Memory B cell (primary cell): Measurements from ENCODE around the gene UAP1L1.
A peak's percentile ranks its signal among the peaks of the same experiment; 100 is the strongest.

Experiments used
- ATAC-seq: fragments of 150-1000 bp; cut with Tn5 transposase; 2 replicates; pipeline ENCODE4 v1.10.0; 2021; ENCODE audit warnings: low read depth, mild to moderate bottlenecking, moderate library complexity
- DNase-seq, 2 donors: peaks; one replicate each; pipeline ENCODE4 v3.0.0; 2022; ENCODE audit warnings: low spot score in 2 of 2
- H3K27ac Mint-ChIP-seq: one replicate; pipeline ENCODE4 v1.8.0; 2022; ENCODE audit warnings: mild to moderate bottlenecking, moderate library complexity, mixed read lengths
- H3K27me3 Mint-ChIP-seq: one replicate; pipeline ENCODE4 v1.8.0; 2022; ENCODE audit warnings: mixed read lengths
- H3K36me3 Mint-ChIP-seq: one replicate; pipeline ENCODE4 v1.8.0; 2022; ENCODE audit warnings: mild to moderate bottlenecking, mixed read lengths
- H3K4me1 Mint-ChIP-seq: one replicate; pipeline ENCODE4 v1.8.0; 2022; ENCODE audit warnings: mixed read lengths
- H3K4me3 Mint-ChIP-seq: one replicate; pipeline ENCODE4 v1.8.0; 2022; ENCODE audit warnings: mild to moderate bottlenecking, moderate library complexity, mixed read lengths
- H3K9me3 Mint-ChIP-seq: one replicate; pipeline ENCODE4 v1.8.0; 2022; ENCODE audit warnings: mixed read lengths

UAP1L1 gene

DNA sequence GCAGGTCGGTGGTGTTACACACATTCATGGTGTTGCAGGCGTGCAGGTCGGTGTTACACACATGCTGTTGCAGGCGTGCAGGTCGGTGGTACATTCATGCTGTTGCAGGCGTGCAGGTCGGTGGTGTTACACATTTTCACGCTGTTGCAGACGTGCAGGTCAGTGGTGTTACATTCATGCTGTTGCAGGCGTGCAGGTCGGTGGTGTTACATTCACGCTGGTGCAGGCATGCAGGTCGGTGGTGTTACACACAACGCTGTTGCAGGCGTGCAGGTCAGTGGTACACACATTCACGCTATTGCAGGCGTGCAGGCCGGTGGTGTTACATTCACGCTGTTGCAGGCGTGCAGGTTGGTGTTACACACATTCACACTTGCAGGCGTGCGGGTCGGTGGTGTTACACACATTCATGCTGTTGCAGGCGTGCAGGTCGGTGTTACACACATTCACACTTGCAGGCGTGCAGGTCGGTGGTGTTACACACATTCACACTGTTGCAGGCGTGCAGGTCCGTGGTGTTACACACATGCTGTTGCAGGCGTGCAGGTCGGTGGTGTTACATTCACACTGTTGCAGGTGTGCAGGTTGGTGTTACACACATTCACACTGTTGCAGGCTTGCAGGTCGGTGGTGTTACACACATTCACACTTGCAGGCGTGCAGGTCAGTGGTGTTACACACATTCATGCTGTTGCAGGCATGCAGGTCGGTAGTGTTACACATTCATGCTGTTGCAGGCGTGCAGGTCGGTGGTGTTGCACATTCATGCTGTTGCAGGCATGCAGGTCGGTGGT, 26.1 kb downstream of the UAP1L1 start:
- H3K27me3 Mint-ChIP-seq = no peaks in the 10 kb centered on the region
- ATAC-seq (no peak), DNase-seq (no peak)
- H3K36me3 Mint-ChIP-seq = peaks cover 15% of the 10 kb centered on the region
- H3K27ac Mint-ChIP-seq = no peak overlapping the region
- H3K9me3 Mint-ChIP-seq = no peaks in the 10 kb centered on the region
- no peak overlapping the region for H3K4me3 Mint-ChIP-seq
- H3K4me1 Mint-ChIP-seq = no peaks in the 10 kb centered on the region

DNA sequence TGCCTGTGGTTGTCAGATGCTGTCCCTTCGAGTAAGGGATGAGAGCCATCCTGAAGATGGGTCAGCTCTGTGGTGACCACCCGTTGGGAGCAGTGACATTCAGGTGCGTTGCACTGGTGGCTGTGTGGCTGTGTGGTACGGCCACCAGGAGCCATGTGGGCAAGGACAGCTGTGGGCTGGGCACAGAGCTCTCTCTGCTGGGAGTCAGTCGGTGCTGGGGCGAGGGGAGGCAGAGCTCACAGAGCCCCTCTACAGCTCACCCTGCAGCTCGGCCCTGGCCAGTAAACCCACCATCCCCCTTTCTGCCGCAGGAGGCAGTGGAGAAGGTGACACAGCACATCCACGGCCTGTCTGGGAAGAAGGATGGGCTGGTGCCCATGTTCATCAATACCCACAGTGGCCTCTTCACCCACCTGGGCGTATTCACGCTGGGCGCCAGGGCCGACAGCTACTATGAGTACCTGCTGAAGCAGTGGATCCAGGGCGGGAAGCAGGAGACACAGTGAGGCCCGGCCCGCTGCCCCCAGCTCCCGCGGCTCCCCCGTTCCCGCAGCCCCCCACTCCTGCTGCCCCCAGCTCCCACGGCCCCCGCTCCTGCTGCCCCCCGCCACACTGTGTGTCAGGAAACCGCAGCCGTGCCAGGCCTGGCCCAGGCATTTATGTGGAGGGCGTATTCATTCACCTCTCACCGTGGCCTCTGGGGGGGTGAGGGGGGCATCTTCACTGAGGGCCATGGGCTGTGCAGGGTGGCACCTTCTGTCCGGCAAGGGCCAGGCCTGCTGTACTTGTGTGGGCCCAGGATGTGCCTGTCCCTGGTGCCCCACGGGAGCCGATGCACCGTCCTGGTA, 28.7 kb downstream of the UAP1L1 start:
- Mint-ChIP-seq H3K9me3 (no peaks in the 10 kb centered on the region), H3K36me3 (peaks cover 11% of the 10 kb centered on the region), H3K4me1 (peaks cover 3% of the 10 kb centered on the region), H3K27ac (no peak overlapping the region), H3K27me3 (no peaks in the 10 kb centered on the region), H3K4me3 (no peak overlapping the region)
- no peak for ATAC-seq
- DNase-seq = no peak

DNA sequence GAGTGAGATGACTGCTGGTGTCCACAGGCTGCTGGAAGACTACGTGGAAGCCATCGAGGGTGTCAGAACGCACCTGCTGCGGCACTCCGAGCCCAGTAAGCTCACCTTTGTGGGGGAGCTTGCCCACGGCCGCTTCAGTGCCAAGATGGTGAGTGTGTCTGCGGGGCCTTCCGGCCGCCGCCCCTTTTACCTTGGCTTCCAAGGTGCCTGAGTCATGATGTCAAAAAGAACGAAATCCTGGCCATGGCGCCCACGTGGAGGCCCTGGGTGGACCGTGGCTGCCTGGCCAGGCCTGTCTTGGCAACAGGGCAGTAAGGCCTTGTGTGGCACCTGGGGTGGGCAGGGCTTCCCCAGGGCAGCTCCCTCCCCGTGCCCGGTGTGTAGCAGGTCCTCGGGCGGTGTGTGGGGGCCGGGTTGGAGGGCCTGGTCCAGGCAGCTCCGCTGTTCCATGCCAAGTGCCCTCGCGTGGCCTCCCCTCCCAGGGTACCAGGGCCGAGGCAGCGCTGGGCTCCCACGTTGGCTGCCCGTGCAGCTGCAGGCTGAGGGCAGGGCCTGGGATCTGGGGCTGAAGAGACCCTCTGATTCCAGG, 29.4 kb downstream of the UAP1L1 start:
- H3K27ac Mint-ChIP-seq = no peak overlapping the region
- DNase-seq = no peak
- H3K36me3 Mint-ChIP-seq = peaks cover 11% of the 10 kb centered on the region
- no peaks in the 10 kb centered on the region for H3K27me3 Mint-ChIP-seq
- no peaks in the 10 kb centered on the region for H3K9me3 Mint-ChIP-seq
- H3K4me3 Mint-ChIP-seq = no peak overlapping the region
- H3K4me1 Mint-ChIP-seq = peaks cover 3% of the 10 kb centered on the region
- no peak for ATAC-seq

DNA sequence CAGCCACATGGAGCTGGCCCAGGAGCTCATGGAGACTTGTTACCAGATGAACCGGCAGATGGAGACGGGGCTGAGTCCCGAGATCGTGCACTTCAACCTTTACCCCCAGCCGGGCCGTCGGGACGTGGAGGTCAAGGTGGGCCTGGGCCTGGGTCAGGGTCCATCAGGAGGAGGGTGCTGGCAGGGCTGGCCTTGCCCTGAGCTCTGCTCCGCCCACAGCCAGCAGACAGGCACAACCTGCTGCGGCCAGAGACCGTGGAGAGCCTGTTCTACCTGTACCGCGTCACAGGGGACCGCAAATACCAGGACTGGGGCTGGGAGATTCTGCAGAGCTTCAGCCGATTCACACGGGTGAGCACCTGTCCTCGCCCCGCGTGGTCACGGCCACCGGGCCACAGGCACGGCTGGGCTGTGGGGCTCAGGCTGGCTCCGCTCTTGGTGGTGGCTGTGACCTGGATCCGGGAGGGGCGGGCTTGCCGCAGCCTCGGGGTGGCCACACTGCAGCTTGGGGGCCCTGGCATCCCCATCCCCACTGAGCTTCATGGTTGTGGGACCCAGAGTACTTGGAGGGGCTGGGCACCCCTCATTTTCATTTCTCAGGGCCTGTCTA, 30.1 kb downstream of the UAP1L1 start:
- ATAC-seq = no peak
- no peak for DNase-seq
- peaks cover 3% of the 10 kb centered on the region for H3K4me1 Mint-ChIP-seq
- no peaks in the 10 kb centered on the region for H3K9me3 Mint-ChIP-seq
- peaks cover 11% of the 10 kb centered on the region for H3K36me3 Mint-ChIP-seq
- no peaks in the 10 kb centered on the region for H3K27me3 Mint-ChIP-seq
- no peak overlapping the region for H3K4me3 Mint-ChIP-seq
- no peak overlapping the region for H3K27ac Mint-ChIP-seq

DNA sequence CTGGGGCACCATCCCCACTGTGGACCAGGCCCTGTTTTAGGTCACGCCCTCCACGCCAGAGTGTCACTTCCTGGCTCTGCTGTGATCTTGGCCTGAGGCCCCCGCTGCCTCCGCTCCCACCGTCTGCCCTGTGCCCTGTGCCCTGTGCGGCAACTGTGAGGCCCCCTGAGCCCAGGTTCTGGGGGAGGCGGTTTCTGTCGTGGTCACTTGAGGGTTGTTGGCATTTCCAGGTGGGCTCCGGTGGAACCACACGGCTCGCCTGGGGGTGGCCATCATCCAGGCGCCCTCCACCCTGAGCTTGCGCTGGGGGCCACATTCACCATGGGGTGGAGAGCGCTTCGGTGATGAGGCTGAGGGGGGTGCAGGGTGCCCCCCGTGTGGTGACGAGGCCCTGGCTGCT, 30.7 kb downstream of the UAP1L1 start:
- DNase-seq (no peak), ATAC-seq (no peak)
- H3K4me3 Mint-ChIP-seq = no peak overlapping the region
- H3K9me3 Mint-ChIP-seq = no peaks in the 10 kb centered on the region
- H3K27ac Mint-ChIP-seq = no peak overlapping the region
- H3K36me3 Mint-ChIP-seq = peaks cover 11% of the 10 kb centered on the region
- H3K27me3 Mint-ChIP-seq = no peaks in the 10 kb centered on the region
- peaks cover 3% of the 10 kb centered on the region for H3K4me1 Mint-ChIP-seq

DNA sequence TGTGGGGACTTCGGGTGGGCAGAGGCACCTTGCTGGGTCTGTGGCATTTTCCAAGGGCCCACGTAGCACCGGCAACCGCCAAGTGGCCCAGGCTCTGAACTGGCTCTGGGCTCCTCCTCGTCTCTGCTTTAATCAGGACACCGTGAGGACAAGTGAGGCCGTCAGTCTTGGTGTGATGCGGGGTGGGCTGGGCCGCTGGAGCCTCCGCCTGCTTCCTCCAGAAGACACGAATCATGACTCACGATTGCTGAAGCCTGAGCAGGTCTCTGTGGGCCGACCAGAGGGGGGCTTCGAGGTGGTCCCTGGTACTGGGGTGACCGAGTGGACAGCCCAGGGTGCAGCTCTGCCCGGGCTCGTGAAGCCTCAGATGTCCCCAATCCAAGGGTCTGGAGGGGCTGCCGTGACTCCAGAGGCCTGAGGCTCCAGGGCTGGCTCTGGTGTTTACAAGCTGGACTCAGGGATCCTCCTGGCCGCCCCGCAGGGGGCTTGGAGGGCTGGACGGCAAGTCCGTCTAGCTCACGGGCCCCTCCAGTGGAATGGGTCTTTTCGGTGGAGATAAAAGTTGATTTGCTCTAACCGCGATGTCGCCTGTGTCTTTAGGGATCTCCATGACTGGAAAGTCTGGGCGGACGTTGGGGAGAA, 31.4 kb downstream of the UAP1L1 start:
- Mint-ChIP-seq H3K9me3 (no peaks in the 10 kb centered on the region), H3K4me3 (no peak overlapping the region), H3K36me3 (peaks cover 11% of the 10 kb centered on the region), H3K4me1 (peaks cover 6% of the 10 kb centered on the region), H3K27me3 (no peaks in the 10 kb centered on the region), H3K27ac (no peak overlapping the region)
- ATAC-seq (no peak), DNase-seq (no peak)

DNA sequence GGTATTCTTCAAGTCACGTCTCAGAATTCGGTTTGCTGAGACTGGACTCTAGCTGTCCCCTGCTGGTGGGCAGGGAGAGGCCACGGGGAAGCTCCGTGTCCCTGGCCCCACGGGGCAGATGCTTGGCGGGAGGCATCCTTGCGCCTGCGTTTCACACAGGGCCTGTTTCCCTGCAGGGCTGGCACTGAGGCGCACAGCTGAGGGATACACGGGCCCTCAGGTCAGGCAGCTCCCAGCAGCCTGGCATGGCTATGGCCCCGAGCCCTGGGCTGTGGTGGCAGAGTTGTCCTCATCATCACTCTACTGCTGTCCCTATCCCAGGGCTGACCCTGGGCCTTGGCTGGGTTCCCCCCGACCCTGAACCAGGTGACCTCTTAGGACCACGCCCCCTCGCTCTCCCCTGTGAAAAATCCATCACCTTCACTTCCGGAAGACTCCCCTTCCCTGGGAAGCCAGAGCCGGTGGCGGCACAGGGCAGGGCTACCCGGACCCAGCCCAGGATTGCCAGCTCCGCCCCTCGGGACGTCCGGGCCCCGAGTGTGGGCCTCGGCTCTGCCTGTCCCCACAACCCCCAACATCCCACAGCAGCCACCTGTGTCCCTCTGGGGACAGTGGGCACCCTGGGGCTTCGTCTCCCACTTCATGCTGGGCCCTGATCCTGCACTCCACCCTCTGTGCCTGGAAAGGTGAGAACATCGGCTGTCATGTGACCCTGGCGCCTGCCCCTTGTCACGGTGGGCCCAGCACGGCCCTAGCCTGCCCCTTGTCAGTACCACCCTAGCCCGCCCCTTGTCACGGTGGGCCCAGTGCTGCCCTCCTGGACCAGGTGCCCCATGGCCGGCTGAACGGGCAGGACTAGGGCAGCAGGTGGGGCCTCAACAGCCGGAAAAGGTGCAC, 32.2 kb downstream of the UAP1L1 start:
- Mint-ChIP-seq H3K27ac (no peak overlapping the region), H3K36me3 (peaks cover 7% of the 10 kb centered on the region), H3K9me3 (no peaks in the 10 kb centered on the region), H3K4me3 (no peak overlapping the region), H3K27me3 (no peaks in the 10 kb centered on the region), H3K4me1 (peaks cover 6% of the 10 kb centered on the region)
- ATAC-seq (no peak), DNase-seq (no peak)

DNA sequence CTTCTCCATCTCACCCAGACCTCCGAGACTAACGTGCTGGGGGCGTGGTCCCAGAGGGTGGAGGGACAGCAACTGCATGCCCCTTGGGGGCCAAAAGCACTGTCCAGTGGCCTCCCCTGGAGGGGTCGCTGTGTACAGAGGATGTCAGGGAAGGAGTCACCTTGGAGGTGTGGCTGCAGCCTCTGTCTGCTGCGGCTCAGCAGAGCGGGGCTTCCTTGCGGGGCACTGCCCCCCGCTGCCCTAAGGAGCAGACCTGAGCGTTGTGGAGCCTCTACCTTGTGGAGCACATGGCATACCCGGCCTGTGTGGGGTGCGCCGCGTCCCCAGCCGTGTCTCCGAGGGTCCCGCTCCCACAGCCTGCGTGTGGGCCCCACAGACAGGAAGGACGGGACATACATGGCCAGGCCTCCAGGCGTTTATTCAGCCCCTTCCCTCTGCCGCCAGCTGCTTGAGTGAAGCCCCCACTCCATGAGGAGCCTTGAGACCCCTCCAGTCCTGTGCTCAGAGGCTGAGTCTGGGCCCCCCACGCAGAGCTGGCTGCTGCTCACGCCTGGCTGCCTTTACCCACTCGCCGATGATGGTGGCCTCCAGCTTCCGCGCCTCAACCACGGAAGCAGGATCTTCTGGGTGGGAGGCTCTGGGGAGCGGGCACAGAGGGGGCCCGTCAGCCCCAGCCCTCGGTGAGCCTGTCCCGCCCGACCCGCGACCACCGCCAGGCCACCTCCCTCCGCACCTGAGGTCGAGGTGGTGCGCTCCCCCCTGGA, 33.0 kb downstream of the UAP1L1 start:
- H3K27ac Mint-ChIP-seq = peak overlapping the region; percentile 49

DNA sequence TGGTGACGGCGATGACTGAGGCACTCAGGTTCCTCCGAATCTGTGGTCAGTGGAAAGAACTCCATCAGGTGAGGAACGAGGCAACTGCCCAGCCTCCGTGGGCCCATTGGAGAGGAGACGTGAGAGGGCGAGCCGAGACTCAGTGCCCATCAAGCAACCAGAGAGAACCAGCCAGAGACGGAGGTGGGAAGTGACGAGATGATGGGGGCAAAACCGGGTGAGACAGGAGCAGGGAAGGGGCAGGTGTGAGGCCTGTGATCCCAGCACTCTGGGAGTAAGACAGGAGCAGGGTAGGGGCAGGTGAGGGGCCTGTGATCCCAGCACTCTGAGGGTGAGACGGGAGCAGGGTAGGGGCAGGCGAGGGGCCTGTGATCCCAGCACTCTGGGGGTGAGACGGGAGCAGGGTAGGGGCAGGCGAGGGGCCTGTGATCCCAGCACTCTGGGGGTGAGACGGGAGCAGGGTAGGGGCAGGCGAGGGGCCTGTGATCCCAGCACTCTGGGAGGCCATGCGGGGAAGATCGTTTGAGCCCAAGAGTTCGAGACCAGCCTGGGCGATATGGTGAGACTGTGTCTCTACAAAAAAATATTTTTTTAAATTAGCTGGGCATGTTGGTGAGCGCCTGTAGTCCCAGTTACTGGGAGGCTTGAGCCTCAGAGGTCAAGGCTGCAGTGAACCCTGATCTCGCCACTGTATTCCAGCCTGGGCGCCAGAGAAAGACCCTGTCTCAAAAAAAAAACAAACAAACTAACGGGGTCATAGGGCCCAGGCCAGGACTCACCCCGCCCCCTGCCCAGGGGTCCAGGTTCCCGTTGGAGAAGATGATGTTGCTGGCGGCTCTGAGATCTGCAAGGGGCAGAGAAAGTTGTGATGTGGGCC, 33.8 kb downstream of the UAP1L1 start:
- H3K9me3 Mint-ChIP-seq = no peaks in the 10 kb centered on the region
- peak overlapping the region; percentile 49 for H3K27ac Mint-ChIP-seq
- peak overlapping the region; percentile 56 for H3K4me3 Mint-ChIP-seq
- no peak for DNase-seq
- ATAC-seq = no peak
- H3K27me3 Mint-ChIP-seq = no peaks in the 10 kb centered on the region
- H3K4me1 Mint-ChIP-seq = peaks cover 6% of the 10 kb centered on the region
- peaks cover 3% of the 10 kb centered on the region for H3K36me3 Mint-ChIP-seq

More for the DNA sequence above, 33.0 kb downstream of the UAP1L1 start:
- Mint-ChIP-seq H3K27me3 (no peaks in the 10 kb centered on the region), H3K4me3 (peak overlapping the region; percentile 56), H3K36me3 (peaks cover 3% of the 10 kb centered on the region), H3K9me3 (no peaks in the 10 kb centered on the region), H3K4me1 (peaks cover 6% of the 10 kb centered on the region)
- ATAC-seq (no peak), DNase-seq (no peak)

DNA sequence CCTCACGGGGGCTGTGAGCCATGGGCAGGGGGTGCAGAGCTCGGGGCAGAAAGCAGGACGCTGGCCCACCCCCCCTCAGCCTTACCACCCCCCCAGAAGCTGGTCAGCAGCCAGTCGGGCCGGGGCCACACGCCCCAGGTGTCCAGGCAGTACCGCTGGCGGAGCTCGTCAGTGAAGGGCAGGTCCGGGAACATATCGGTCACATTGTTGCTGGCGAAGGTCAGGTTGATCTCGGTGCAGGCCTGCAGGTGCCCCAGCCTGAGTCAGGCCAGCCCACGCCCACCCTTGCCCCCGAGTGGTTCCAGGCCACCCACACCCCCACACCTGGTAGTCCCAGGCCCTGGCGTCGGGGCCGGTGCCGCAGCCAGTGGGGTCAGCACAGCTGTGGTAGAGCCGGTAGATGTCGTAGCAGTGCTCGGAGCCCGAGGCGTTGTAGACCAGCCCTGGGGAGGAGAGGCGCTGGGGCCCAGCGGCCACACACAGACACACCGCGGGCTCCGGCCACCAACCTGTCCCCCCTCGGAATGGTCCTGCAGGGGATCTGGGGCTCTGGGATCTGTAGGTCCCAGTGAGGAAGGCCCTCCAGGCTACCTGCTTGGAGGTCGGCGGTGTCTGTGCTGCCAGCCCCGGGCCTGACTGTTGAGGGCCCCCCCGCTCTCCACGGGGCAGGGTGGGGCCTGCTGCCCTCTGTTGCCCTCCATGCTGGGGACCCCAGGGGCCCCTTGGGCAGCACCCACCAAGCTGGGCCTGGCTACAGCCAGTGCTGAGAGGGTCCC, 34.7 kb downstream of the UAP1L1 start:
- no peak overlapping the region for H3K4me3 Mint-ChIP-seq
- peaks cover 3% of the 10 kb centered on the region for H3K36me3 Mint-ChIP-seq
- ATAC-seq = no peak
- DNase-seq = no peak
- no peak overlapping the region for H3K27ac Mint-ChIP-seq
- H3K4me1 Mint-ChIP-seq = peaks cover 6% of the 10 kb centered on the region
- no peaks in the 10 kb centered on the region for H3K9me3 Mint-ChIP-seq
- H3K27me3 Mint-ChIP-seq = no peaks in the 10 kb centered on the region
